Measurements from ENCODE around the gene SYCP1.
A peak's percentile ranks its signal among the peaks of the same experiment; 100 is the strongest.
"Not testable (repeated sequence)": the region's sequence is repeated elsewhere in the genome, so short reads cannot be mapped to it uniquely, and the experiment has no call there.

SYCP1 gene

DNA sequence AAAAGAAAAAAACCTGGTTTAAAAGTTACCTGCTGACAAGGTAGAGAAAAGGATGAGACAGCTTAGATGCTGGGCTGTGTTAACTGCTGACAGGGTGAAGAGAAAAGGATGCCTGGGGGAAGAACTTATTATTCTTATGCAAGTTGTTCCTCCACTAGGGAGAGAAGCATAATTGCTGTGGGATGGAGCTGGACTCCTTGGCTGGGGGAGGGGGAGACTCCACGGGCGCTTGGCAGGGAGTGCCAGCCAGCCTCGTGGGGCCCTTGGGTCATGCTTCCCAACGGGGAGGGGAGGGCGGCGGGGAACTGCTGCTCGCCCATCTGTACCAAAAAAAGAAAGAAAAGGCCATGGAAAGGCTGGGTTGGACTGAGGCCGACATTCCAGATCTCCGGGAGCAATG, 47.2 kb downstream of the SYCP1 start:
- no peak overlapping the region for H3K4me3 ChIP-seq (ENCODE audit: low read depth, low read length)
- TF ChIP-seq, protein P1, sequence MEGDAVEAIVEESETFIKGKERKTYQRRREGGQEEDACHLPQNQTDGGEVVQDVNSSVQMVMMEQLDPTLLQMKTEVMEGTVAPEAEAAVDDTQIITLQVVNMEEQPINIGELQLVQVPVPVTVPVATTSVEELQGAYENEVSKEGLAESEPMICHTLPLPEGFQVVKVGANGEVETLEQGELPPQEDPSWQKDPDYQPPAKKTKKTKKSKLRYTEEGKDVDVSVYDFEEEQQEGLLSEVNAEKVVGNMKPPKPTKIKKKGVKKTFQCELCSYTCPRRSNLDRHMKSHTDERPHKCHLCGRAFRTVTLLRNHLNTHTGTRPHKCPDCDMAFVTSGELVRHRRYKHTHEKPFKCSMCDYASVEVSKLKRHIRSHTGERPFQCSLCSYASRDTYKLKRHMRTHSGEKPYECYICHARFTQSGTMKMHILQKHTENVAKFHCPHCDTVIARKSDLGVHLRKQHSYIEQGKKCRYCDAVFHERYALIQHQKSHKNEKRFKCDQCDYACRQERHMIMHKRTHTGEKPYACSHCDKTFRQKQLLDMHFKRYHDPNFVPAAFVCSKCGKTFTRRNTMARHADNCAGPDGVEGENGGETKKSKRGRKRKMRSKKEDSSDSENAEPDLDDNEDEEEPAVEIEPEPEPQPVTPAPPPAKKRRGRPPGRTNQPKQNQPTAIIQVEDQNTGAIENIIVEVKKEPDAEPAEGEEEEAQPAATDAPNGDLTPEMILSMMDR (IDR thresholded peaks at IDR 0.05; ENCODE audit: low read depth, low read length) = no peak

DNA sequence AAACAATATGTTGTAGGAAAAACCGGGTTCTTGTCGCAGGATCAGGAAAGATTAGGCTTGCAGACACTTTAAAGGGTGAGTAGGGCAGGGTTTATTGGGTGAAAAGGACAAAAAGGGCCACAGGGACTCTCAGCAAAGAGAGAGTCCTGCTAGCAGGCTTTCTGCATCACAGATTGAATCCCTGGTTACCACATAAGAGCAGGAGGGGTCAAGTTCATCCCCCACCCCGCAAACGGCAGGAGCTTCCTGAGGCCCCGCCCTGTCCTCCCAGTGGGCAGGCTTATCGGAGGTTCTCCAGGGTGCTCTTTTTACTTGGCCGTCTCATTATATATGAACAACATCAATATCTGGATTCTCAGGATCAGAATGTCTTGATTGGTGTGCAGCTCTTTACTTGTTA, 47.7 kb downstream of the SYCP1 start:
- no peak overlapping the region for H3K4me3 ChIP-seq (ENCODE audit: low read depth, low read length)
- TF ChIP-seq, protein P1 (IDR thresholded peaks at IDR 0.05; ENCODE audit: low read depth, low read length) = no peak

DNA sequence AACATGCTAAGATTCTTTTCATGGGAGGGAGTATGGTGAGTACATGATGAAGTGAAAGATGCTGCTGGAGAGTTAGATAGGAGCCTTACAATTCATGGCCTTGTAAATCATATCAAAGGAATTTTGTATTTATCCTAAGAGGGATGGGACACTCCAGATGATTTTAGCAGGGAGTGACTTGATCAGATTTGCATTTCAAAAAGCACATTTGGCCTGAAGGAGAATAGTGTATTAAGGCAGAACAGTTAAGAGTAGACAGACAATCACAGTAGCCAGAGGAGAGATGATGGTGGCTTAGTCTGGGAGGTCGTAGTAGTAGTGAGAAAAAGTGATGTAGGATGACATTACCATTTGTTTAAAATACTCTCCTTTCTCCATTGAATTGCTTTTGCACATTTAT, 48.8 kb downstream of the SYCP1 start:
- TF ChIP-seq, protein P1 (IDR thresholded peaks at IDR 0.05; ENCODE audit: low read depth, low read length) = no peak
- no peak overlapping the region for H3K4me3 ChIP-seq (ENCODE audit: low read depth, low read length)

DNA sequence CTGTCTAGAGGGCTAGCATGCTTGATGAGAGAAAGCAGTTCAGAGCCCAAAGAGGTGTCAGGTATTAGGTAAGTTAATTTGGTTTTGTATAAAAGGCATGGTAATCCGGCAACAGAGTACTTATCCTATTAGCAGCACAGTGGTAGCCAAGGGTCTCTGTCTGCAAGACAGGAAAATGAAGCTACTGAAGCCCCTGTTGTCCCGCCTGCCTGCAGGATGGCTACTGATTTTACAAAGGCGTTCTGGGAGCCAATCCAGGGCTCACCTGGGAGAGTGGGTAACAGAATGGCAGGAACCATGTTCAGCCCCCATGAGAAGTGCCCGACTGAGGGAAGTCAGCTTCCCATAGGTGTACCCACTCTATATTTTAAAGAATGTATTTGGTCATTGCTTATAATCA, 61.1 kb downstream of the SYCP1 start:
- H3K4me3 ChIP-seq (ENCODE audit: low read depth, low read length) = not testable (repeated sequence)

DNA sequence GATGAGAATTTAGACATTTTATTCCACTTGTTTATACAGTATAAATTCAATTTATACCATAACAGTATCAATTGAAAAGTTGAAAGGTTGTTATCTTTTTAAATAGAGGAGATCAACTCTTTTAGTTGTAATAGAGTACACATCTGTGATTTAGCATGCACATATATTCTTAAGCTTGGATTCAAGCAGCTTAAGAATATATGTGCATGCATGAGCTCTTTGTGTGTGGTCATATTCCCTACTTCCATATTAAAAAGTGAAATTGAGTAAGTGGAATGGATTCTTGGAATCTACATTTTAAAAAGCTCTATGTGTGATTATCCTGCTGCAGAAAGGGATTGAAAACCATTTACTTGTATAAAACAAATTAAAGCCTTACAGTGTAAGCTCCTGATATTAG, 71.9 kb downstream of the SYCP1 start:
- TF ChIP-seq, protein P1 (IDR thresholded peaks at IDR 0.05; ENCODE audit: low read depth, low read length) = no peak

DNA sequence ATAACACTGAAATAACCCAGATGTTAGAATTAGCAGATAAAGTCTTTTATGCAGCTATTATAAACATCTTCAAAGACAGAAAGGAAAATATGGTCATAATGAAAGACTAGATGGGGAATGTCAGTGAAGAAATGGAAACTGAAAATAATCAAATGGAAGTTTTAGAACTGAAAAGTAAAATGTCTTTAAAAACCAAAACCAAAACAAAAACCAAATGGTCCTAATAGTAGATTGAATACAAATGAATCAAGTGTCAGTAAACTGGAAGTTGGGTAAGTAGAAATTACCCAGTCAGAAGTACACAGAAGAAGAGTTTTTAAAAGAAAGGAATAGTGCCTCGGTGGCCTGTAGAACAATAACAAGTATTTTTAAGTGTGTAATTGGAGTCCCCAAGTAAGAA, 72.7 kb downstream of the SYCP1 start:
- H3K4me3 ChIP-seq (ENCODE audit: low read depth, low read length) = no peak overlapping the region
- TF ChIP-seq, protein P1 (IDR thresholded peaks at IDR 0.05; ENCODE audit: low read depth, low read length) = no peak

More for the DNA sequence above, 71.9 kb downstream of the SYCP1 start:
- no peak overlapping the region for H3K4me3 ChIP-seq (ENCODE audit: low read depth, low read length)

DNA sequence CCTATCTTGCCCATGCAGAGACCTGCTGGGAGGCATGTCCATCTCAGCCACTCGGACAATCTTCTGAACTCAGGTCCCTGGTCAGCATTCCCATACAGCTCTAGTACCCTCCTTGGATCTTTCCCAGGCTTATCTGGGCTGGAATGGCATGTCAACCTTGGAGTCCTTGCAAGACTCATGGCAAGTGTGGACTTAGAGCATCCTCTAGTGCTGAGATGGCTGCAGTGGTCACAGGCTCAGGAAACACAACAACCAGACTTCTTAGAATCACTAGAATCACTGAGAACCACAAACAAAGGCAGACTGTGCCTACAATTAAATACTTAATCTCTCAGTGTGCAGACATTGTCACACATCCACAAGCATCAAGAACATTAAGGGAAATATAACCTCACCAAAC, 101.9 kb downstream of the SYCP1 start:
- no peak overlapping the region for H3K4me3 ChIP-seq (ENCODE audit: low read depth, low read length)
- TF ChIP-seq, protein P1 (IDR thresholded peaks at IDR 0.05; ENCODE audit: low read depth, low read length) = 0 out of 2 replicates have a peak, but pooled peaks have one; percentile 12

DNA sequence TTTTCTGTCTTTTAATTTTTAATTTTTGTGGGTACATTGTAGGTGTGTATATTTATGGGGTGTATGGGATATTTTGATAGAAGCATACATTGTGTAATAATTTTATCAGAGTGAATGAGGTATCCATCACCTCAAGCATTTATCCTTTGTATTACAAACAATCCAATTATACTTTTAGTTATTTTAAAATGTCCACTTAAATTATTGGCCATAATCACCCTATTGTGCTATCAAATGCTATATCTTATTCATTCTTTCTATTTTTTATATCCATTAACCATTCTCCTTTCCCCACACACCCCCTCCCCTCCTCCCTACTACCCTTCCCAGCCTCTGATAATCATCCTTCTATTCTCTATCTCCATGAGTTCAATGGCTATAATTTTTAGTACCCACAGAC, 104.8 kb downstream of the SYCP1 start:
- no peak overlapping the region for H3K4me3 ChIP-seq (ENCODE audit: low read depth, low read length)
- TF ChIP-seq, protein P1 (IDR thresholded peaks at IDR 0.05; ENCODE audit: low read depth, low read length) = no peak
